ENCODE results near the gene CCDC187. TPM values are rescaled to one million over a fixed set of nuclear protein-coding genes. Genes with fewer than 3 reads are reported as not detected.

The CCDC187 gene
- total and polyA plus RNA-seq, 2 of the 8 experiments (the other 6 are each of a cell fraction or from before 2014, with no cell fraction given), result 0.02 TPM; not detected in 1

GRCh38 chr9:136297766-136298735 is 5.8 kb downstream of the CCDC187 start:
- H3K27me3 ChIP-seq (replicated peaks in 1 of 4; ENCODE audit: control insufficient read depth in 3 of 4, extremely low read depth in 1 of 4, insufficient read depth in 3 of 4, low read length in 3 of 4), result no peaks in the 10 kb centered on the region
- no peaks in the 10 kb centered on the region for H3K79me1 ChIP-seq (ENCODE audit: low read depth, low read length)
- no peak for DNase-seq (ENCODE audit: low read depth in 1 of 2, low spot score in 2 of 2)
- H2BK15ac ChIP-seq (ENCODE audit: low read length), result no peak overlapping the region
- FAIRE-seq, result no peak
- no peak overlapping the region for H3K4me2 ChIP-seq (ENCODE audit: insufficient read depth in 1 of 2, low read depth in 2 of 2, low read length in 2 of 2)
- no peak overlapping the region for H2BK5ac ChIP-seq (ENCODE audit: low read depth, low read length)
- H3K4me3 ChIP-seq (ENCODE audit: extremely low read depth in 1 of 4, insufficient read depth in 2 of 4, low read depth in 3 of 4, low read length in 4 of 4), result no peak overlapping the region
- no peak overlapping the region for H2BK12ac ChIP-seq (ENCODE audit: low read depth, low read length)
- H3K56ac ChIP-seq (replicated peaks; ENCODE audit: insufficient read length, low read depth, low read length), result peak overlapping the region; percentile 46
- no peak overlapping the region; the same call in 1 of the 2 replicates for H2AK5ac ChIP-seq (ENCODE audit: low read depth, low read length)
- no peaks in the 10 kb centered on the region; a peak in 1 of 7 replicates for H3K4me1 ChIP-seq (replicated peaks in 1 of 4; ENCODE audit: control insufficient read depth in 3 of 4, insufficient read depth in 4 of 4, low read length in 3 of 4)
- H4K8ac ChIP-seq (ENCODE audit: extremely low read depth, insufficient read depth, low read length), result peak overlapping the region; percentile 51; the same call in 1 of the 2 replicates
- H3K23me2 ChIP-seq (ENCODE audit: low read depth, low read length), result peaks cover 8% of the 10 kb centered on the region; the same call in 1 of the 2 replicates
- H4K91ac ChIP-seq (replicated peaks; ENCODE audit: insufficient read length, low read length), result no peak overlapping the region
- H2AFZ ChIP-seq (ENCODE audit: low read length), result no peak overlapping the region
- no peaks in the 10 kb centered on the region for H3K79me2 ChIP-seq (ENCODE audit: control insufficient read depth in 1 of 2, insufficient read depth in 2 of 2, low read length in 2 of 2)
- H3K9me3 ChIP-seq (ENCODE audit: insufficient read depth in 2 of 2, low read depth in 1 of 2, low read length in 1 of 2), result peaks cover 4 to 10% of the 10 kb centered on the region in 2 experiments; a peak in 2 of 4 replicates
- H3K18ac ChIP-seq (ENCODE audit: extremely low read depth, low read length), result no peak overlapping the region; the same call in 1 of the 2 replicates
- H4K5ac ChIP-seq (ENCODE audit: insufficient read length, low read depth, low read length), result no peak overlapping the region
- no peak overlapping the region for H3K4ac ChIP-seq (replicated peaks; ENCODE audit: insufficient read length, low read depth, low read length)
- H3K14ac ChIP-seq (ENCODE audit: insufficient read length), result no peak overlapping the region
- peaks cover 0 to 13% of the 10 kb centered on the region in 2 experiments for H4K20me1 ChIP-seq (replicated peaks in 1 of 2; ENCODE audit: control insufficient read depth in 1 of 2, insufficient read depth in 2 of 2, low read length in 2 of 2)
- H3K9ac ChIP-seq (replicated peaks in 1 of 4; ENCODE audit: extremely low read depth in 1 of 4, low read depth in 3 of 4, low read length in 3 of 4), result no peak overlapping the region
- TF ChIP-seq NANOG (IDR thresholded peaks at IDR 0.05; ENCODE audit: insufficient read depth, low read depth, low read length, poor library complexity, severe bottlenecking) (no peak), EGR1 (IDR thresholded peaks at IDR 0.05; ENCODE audit: borderline replicate concordance, low read depth, low read length) (no peak)
- no peak overlapping the region for H2BK20ac ChIP-seq (ENCODE audit: low read length)
- ChIA-PET CTCF (ENCODE audit: partially characterized antibody) (interaction anchor here (0.6 to 1.8 kb wide), 6 partner anchors 8 to 766 kb away, joined by 3 to 7 read pairs (median 3); no protein-coding TSS in a partner anchor), POLR2A (ENCODE audit: partially characterized antibody) (no interaction called here)
- WGBS, 2 experiments (ENCODE audit: extremely low coverage in 1 of 2, insufficient coverage in 1 of 2, insufficient read length in 1 of 2, insufficient replicate concordance in 2 of 2, low coverage in 1 of 2, low lambda C conversion rate in 2 of 2, missing lambda C conversion rate in 1 of 2), result 88% methylated on average over 20 of the region's 26 CpGs; no CpG with 5 or more reads in 1 of the 2 experiments
- H3K36me3 ChIP-seq (ENCODE audit: control insufficient read depth in 2 of 4, insufficient read depth in 4 of 4, low read length in 3 of 4), result no peaks in the 10 kb centered on the region; a peak in 1 of 8 replicates
- H3K27ac ChIP-seq (ENCODE audit: low read depth, low read length), result no peak overlapping the region
- H3K23ac ChIP-seq (ENCODE audit: insufficient read length), result no peak overlapping the region
- H2BK120ac ChIP-seq (replicated peaks; ENCODE audit: low read depth, low read length), result no peak overlapping the region
